Stimulated activated CD8-positive, alpha-beta memory T cell treated with anti-CD3 and anti-CD28 coated beads, Interleukin-4, amount 100 ng/mL, for 24 hours (primary cell): Measurements from ENCODE around the gene NPHP3.
"Not testable (repeated sequence)": the region's sequence is repeated elsewhere in the genome, so short reads cannot be mapped to it uniquely, and the experiment has no call there.

ENCODE experiments used
- DNase-seq: peaks from one replicate; pipeline ENCODE4 v3.0.0-alpha.2; 2020; ENCODE audit warnings: low read depth

Gene NPHP3

DNA sequence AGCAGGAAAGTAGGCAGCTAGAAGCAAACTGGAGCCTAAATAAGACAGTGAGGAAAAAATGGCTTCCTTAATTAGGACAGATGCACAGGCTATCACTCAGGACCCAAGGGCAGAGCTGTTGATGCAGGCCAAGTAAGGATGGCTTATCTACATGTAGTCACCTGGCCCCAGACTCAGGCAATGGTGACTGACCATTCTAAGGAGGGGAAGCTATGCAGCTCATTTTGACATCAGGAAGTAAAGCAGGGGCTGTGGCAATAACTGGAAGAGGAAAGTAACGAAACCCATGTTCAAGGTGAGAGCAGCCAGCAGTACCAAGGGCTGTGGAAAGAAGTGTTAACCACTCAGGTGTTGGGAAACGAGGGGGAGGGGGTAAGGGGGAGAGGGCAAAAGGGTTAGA, 78.8 kb downstream of the NPHP3 start:
- no peak for DNase-seq

- DNase-seq: no peak
These were observed 79.7 kb downstream of the NPHP3 start for GRCh38 chr3:132642539-132642847.

- no peak for DNase-seq
These were observed 80.2 kb downstream of the NPHP3 start for GRCh38 chr3:132641837-132642538.

DNA sequence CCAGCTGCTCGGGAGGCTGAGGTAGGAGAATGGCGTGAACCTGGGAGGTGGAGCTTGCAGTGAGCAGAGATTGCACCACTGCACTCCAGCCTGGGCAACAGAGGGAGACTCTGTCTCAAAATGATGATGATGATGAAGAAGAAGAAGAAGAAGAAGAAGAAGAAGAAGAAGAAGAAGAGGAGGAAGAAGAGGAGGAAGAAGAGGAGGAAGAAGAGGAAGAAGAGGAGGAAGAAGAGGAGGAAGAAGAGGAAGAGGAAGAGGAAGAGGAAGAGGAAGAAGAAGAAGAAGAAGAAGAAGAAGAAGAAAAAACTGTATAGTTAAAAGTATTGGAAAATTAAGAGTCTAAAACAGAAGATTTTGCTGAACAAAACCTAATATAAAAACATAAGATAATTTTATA, 80.8 kb downstream of the NPHP3 start:
- DNase-seq: not testable (repeated sequence)

GRCh38 chr3:132638706-132639105, 83.5 kb downstream of the NPHP3 start:
- DNase-seq: no peak

GRCh38 chr3:132637590-132637989, 84.6 kb downstream of the NPHP3 start:
- no peak for DNase-seq

DNA sequence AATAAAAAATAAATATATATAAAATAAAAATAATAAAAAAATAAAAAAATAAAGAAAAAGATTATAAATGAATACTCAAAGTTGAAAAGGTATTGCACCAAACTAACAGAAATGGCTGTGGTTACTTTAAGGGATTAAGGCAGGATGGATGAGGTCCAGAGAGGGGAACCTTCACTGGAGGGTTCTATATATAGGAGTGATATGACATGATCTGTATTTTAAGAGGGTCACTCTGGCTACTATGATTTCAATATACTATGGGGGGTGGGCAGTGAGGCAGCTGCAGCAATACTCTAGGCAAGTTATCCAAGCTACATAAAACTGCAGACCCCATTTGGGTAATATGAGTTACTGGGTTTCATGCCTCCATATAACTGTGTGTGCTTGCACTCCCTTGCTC, 87.2 kb downstream of the NPHP3 start:
- no peak for DNase-seq
